DND-41 (cell line): ENCODE measurements around the gene PLXNA4.

Source experiments
- CTCF ChIP-seq: IDR thresholded peaks from 2 replicates; pipeline ENCODE4 v1.5.1; 2012; ENCODE audit warnings: borderline replicate concordance, low read length, moderate library complexity, mild to moderate bottlenecking; ENCODE audit not compliant: poor library complexity, severe bottlenecking; ENCODE audit errors: extremely low read depth
- EZH2 ChIP-seq: IDR thresholded peaks from 3 replicates; pipeline ENCODE4 v1.6.1; 2012; ENCODE audit warnings: borderline replicate concordance, low read depth, mild to moderate bottlenecking, moderate library complexity, low read length, inconsistent platforms; ENCODE audit not compliant: severe bottlenecking

- TF ChIP-seq EZH2 (no peak), CTCF (no peak)
Measured at GRCh38 chr7:132158841-132159240, 417.4 kb downstream of the PLXNA4 start.
